ENCODE results near the gene TRHDE.

The TRHDE gene, protein sequence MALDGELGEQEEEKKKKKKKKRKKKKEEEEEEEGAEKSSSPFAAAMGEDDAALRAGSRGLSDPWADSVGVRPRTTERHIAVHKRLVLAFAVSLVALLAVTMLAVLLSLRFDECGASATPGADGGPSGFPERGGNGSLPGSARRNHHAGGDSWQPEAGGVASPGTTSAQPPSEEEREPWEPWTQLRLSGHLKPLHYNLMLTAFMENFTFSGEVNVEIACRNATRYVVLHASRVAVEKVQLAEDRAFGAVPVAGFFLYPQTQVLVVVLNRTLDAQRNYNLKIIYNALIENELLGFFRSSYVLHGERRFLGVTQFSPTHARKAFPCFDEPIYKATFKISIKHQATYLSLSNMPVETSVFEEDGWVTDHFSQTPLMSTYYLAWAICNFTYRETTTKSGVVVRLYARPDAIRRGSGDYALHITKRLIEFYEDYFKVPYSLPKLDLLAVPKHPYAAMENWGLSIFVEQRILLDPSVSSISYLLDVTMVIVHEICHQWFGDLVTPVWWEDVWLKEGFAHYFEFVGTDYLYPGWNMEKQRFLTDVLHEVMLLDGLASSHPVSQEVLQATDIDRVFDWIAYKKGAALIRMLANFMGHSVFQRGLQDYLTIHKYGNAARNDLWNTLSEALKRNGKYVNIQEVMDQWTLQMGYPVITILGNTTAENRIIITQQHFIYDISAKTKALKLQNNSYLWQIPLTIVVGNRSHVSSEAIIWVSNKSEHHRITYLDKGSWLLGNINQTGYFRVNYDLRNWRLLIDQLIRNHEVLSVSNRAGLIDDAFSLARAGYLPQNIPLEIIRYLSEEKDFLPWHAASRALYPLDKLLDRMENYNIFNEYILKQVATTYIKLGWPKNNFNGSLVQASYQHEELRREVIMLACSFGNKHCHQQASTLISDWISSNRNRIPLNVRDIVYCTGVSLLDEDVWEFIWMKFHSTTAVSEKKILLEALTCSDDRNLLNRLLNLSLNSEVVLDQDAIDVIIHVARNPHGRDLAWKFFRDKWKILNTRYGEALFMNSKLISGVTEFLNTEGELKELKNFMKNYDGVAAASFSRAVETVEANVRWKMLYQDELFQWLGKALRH

DNA sequence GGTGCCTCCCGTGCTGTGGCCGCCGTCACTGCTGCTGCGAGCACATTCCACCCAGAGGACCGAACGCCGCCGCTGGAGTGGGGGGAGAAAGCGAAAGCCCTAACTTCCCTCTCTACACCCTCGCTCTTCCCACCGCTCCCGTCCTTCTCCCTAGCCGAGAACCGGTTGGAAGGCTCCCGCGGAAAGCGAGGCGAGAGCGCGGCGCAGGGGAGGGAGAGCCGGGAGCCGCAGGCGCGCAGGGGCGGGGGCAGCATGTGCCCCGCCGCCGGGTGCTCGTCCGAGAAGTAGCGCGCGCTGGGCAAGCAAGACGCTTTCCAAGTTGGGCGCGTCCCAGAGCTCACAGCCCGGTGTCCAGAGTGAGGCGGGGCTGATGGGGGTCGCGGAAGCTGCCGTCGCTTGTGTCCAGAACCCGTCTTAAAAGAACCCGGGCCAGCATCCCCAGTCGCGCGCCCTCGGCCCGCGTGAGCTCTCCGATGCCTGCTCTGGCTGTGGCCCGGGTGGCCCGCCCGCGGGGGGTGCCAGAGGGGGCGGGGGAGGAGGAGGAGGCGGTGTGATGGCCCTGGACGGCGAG, at the start of gene TRHDE:
Gene TRHDE, plus strand, starts transcription at position 280 of the 571 bp plus-strand sequence. Its CDS starts 274 bp downstream, at position 554.
- no peak for DNase-seq (ENCODE audit: low spot score)

DNA sequence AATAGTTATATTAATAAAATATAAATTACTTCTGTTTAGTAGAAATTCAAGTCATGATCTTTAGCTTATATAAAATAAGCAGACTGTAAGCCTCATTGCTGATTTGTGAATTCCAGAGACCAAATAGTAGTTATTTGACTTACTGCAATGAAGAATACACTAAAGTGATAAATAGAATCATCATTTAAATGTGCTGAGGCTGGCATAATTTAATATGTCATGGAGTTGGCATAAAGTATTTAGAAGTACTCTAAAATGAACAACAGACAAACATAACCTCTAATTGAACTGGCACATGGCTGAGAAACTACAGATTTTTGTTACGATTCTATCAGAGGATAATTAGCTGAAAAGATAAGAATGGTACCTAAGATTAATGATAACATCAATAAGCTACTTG, 45.7 kb upstream of the TRHDE start:
- no peak for DNase-seq (ENCODE audit: low spot score)

DNA sequence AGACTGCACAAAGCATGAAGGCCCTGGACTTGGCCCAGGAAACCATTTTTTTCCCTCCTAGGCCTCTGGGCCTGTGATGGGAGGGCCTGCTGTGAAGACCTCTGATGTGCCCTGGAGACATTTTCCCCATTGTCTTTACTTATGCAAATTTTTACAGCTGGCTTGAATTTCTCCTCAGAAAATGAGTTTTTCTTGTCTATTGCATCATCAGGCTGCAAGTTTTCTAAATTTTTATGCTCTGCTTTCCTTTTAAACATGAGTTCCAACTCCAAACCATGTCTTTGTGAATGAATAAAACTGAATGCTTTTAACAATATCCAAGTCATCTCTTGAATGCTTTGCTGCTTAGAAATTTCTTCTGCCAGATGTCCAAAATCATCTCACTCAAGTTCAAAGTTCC, 43.7 kb upstream of the TRHDE start:
- DNase-seq (ENCODE audit: low spot score), result no peak

DNA sequence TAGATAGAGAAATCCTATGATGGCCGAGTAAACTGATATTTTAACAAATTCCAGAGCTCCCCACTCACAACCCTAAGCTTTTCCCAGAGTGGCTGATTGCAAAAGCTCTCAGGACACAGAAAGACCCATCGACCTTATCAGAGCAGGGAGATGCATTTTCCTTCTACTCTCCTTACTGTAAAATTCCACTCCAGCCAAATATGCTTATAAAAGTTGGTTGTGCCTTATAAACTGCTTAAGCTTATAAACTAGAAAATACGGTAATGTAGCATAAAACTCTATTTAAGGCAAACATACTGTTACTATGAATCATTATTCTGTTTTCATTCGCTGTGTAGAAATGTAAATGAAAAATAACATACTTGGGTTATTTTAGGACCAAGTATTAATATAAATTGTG, 41.6 kb upstream of the TRHDE start:
- no peak for DNase-seq (ENCODE audit: low spot score)

DNA sequence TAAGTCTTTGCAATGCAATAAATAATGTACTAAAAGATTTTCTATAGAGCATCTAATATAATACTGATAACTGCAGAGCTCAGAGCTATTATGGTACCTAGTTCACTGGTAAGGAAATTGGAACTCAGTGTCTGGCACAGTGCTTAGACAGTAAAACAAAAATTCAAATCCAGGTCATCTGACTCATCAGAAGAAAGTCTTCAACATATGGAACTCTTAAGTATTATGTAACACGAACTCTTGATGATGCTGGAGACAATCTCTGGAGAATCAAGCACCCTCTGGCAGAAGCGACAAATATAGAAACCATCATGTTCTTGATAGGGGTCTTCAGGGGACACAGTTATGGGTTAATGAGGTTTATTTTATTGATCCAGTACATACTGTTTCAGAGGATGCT, 37.3 kb upstream of the TRHDE start:
- DNase-seq (ENCODE audit: low spot score), result no peak

DNA sequence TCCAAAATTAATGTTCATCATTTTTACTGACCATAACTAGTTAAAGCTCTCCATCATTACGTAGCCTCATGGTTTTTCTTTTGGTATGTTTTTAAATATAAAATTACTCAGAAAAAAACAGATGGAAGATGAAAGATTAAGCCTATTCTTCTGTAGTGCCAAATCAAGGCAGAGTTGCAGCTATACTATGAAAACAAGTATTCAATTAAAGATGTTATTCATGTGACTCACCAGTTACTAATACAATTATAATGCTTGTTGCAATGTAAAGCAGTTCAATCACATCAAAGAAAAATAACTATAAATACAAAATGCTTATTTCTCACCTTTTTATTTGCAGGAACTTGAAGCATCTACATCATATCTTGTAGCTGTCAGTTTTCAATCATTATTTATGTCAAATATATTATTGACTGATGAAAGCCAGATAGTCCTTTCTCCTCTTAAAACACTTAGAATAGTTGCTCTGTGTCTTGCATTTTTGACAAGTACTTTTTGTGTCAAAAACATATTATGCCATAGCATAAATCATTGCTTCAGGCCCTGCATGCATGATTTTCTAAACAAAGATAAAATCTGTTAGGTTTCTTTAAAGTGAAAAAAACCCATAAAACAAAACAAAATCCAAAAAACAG, 36.0 kb upstream of the TRHDE start:
- DNase-seq (ENCODE audit: low spot score), result no peak

DNA sequence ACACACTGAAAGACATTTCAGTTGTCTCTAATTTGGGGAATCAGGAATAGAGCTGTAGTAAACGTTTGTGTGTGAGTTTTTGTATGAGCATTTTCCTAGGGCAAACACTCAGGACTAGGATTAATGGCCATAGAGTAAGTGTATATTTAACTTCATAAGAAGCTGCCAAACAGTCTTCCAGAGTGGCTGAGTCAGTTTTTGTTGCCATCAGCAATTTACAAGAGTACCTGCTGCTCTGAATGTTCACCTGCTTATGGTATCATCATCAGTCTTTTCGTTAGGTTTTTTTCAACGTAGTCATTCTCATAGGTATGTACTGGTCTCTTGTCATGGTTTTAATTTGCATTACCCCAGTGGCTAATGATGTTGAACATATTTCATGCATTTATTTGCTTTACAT, 30.6 kb upstream of the TRHDE start:
- no peak for DNase-seq (ENCODE audit: low spot score)

DNA sequence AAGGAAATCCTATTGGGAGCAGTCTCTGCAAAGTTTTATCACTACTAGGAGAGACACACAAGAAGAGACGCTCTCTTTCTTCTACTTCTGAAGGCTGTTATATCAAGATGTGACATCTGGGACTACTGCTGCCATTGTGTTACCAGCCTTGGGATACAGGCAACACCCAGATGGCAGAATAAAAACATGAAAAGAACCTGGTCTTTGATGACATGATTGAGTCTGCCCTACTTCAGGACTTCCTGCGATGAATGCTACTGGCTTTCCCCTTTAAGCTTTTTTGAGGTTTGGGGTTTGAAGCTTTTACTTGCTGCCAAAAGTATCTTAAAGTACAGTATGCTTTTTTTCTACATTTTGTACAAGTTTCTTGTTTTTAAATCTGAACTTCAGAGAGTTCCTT, 29.2 kb upstream of the TRHDE start:
- no peak for DNase-seq (ENCODE audit: low spot score)

DNA sequence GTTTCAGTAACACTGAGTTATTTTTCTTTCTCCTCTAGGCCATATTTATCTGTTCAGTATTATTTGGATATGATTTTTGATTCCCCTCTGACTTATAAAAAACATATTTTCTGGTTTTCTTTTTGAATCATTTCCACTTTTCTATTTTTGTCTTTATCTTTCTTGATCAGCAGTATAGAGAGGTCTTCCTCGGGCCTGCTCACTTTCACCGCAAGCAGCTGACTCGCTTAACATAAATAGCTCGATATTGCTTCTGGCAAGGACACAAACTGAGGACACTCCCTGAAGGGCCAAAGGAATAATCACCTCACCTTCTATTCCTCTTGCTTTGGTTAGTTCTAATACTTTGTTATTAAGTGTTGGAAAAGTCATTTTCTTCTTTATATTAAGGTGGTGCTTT, 25.8 kb upstream of the TRHDE start:
- DNase-seq (ENCODE audit: low spot score), result no peak

DNA sequence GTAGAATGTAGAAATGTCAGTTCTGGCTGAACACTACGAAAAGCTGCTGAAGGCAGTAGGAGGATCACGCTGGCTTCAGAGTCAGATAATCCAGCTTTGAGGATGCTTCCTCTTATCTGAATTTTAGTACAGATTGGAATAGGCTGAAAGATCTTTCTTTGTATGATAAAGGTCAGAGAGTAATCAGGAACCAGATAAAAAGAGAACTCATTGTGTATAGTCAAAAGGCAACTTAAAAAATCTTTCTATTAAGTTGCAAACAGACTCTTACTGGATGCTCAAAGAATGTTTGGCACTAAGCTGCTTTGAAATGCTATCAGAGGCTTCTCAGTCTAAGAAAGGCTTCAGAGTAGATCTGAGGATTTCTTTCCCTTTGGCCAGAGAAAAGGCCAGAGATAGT, 21.8 kb upstream of the TRHDE start:
- no peak for DNase-seq (ENCODE audit: low spot score)

DNA sequence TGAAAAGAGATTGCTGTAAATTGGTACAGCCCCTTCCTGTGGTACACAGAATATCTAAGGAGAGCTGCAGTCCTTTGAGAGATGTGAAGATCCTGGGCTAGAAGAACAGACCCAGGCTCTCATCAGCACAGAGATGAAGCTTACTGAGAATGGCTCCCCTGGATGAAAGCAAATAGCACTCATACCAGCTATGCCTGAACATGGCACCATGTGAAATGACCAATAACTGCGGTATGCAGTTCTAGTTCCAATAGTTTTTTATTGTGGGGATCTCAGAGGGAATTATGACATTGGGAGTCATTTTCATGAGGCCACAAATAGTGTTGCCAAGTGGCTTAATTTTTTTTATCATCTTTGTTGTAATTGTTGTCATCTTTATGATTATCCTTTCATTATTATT, 15.4 kb upstream of the TRHDE start:
- DNase-seq (ENCODE audit: low spot score), result no peak

DNA sequence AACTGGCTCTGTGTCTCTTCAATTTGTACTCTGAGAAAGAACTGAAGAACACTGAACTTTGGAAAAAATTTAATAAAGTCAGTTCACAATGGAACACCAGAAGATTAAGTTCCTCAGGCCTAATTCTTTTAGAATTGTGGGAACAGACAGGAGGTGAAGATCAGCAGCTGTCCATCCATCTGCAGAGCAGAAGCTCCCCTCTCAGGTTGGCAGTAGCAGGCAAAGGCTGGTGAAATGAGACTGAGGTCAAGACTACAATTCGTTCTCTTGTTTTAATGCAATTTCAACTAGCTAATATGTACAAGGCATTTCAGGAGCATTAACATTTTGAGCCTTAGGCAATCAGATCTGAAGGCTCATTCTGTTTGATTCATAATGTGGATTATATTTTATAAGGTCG, 10.3 kb upstream of the TRHDE start:
- DNase-seq (ENCODE audit: low spot score), result no peak

DNA sequence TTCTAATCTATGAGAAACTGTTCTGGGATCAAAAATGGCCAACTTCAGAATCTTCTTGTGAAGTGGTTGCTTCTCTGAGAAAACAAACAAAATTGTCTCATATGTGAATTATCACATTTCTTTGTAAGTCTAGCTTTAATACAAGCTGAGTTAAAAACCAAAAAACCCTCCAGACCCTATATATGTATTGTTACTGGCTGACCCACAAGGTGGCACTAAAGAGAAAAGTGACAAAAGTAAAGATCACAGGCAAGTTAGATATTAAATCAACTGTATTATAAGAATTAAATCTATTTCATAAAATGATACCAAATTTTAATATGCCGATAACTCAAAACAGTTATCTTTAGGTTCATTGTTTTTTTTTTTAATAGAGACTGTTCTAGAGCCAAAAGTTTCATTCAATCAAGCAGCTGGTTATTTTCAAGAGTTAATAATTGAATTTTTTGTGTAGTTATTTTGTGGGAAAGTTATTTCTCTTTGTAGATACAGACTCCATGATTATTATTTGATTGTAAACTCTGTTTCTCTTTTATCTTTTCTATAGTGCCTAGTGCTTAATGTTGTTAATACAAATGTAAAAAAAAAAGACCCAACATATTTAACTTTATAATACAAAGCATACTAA, 7.5 kb upstream of the TRHDE start:
- peak; percentile 54 for DNase-seq (ENCODE audit: low spot score)

DNA sequence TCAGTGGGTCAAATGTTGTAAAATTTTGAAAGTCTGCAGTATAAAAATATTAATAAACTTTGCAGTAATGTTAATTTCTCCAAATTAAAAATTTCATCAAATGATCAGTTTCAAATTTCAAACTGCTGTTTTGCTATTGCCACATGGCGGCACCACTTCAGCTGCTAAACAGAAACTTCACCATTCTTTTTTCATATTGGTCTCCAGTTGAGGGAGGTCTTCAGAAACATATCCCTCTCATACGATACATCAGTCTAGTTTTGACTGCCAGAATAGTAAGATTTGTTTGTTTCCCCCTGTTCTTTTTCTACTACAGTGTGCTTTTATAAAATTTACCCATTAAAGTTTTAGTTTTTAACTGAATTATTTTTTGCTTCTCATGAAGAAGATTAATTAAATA, 4.2 kb upstream of the TRHDE start:
- DNase-seq (ENCODE audit: low spot score), result peak; percentile 7

DNA sequence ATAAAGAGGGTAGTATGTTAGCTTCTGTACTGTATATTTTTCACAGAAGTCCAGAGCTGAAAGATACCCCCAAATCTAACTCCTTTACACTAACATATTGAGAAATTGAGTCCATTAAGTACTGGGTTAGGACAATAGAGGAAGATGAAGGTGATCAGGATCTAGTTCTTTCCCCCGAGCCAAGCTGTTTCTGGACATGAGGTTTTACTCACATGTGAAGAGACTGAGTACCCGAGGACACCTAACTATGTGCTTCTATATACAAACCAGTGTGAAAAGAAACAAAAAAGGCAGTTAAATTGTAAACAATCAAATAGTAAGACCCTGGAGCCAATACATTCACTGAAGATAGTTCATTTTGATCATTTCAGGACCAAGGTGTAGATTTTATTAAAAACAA, 3.8 kb upstream of the TRHDE start:
- no peak for DNase-seq (ENCODE audit: low spot score)

DNA sequence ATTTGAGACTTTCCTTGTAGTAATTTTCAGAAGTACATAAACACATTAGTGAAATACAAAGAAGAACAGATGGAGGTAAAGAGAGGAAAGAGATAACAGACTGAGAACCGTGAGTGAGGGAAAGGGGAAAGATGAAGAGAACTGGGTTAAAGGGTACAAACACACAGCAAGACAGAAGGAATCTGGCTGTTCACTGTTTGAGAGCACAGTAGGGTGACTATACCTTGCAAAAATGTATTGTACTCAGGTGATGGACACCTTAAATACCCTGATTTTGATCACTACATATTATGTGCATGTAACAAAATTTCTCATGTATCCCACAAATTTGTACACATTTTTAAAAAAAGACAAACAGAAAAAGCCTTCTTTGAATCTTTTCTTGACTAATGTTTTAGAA, 2.7 kb upstream of the TRHDE start:
- DNase-seq (ENCODE audit: low spot score), result no peak

DNA sequence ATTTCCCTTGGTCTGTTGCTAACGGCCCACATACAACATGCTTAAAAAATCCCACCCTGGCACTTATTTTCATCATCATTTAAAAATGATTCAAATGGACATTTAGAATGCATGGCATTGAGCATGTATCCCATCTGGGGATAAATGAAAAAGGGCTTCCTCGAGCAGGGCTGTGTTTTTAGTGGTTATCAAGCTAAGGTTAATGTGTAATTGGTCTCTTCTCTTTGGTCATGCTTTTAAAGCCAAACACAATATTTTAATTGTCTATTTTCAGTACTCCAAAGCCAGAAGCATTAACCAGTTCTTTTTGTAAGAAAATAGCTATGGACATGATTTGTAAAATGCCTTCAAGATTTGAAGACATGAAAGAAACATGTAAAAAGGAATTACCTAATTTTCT, 1.9 kb upstream of the TRHDE start:
- no peak for DNase-seq (ENCODE audit: low spot score)

DNA sequence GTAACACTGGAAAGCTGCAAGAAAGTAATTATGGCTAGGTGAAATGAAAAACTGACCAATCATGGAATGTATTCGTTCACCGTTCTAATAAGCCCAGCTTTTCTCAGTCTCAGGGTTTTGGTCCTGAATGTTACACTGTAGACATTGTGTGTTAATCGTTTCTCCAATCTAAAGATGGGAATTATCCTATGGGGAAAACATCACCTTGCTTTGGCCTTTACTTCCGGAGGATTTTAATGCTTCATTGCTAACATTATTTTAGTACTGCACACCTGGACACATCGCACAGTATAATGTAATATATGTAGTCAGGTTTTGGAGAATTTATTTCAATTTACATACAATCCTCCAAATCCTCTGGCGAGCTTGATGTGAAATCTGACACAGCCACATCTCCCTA, 1.2 kb upstream of the TRHDE start:
- DNase-seq (ENCODE audit: low spot score), result no peak

DNA sequence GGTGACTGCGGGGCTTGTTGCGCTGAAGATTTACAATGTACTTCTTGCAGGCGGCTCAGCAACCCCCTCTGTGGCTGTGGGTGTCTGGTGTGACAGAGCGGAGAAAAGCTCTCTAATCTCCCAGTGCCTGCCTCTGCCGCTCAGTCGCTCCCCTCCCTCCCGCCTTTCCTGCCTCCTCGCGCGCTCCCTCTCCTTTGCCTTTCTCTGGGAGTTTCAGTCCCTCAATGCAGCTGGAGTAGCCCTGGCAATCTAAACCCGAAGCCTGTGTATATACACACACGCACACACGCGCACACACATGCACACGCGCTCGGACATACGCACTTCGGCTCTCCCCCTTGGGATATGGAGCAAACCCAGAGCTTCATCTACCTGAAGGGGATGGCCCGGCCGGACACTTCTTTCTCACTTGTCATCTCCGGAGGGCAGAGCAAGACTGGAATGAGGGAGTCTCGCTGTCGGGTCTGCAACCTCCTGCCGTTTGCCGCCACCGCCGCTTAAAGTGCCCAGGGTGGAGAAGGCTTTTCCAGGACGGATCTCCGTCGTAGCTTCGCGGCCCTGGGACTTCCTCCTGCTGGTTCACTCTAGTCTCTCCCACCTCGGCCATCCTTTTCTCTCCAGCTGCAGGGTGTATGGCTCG, 599 bp upstream of the TRHDE start:
- no peak for DNase-seq (ENCODE audit: low spot score)

DNA sequence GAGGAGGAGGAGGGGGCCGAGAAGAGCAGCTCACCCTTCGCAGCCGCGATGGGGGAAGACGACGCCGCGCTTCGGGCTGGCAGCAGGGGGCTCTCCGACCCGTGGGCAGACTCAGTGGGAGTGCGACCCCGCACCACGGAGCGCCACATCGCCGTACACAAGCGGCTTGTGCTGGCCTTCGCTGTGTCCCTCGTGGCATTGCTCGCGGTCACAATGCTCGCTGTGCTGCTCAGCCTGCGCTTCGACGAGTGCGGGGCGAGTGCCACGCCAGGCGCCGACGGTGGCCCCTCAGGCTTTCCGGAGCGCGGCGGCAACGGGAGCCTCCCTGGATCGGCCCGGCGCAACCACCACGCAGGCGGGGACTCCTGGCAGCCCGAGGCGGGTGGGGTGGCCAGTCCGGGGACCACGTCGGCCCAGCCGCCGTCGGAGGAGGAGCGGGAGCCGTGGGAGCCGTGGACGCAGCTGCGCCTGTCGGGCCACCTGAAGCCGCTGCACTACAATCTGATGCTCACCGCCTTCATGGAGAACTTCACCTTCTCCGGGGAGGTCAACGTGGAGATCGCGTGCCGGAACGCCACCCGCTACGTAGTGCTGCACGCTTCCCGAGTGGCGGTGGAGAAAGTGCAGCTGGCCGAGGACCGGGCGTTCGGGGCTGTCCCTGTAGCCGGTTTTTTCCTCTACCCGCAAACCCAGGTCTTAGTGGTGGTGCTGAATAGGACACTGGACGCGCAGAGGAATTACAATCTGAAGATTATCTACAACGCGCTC, 745 bp downstream of the TRHDE start:
- DNase-seq (ENCODE audit: low spot score), result no peak

DNA sequence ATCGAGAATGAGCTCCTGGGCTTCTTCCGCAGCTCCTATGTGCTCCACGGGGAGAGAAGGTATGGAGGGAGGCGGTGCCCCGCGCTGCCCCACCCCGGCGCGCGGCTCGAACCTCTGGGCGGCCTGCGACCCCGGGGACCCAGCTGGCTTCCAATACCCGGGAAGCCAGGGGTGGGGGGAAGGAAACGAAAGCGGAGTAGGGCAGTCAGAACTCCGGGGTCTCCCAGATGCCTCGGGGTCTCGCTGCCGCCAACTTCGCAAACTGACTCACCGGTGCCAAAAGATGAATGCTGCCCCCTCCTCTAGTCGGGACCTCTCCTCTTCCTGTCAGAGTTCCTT, 1.3 kb downstream of the TRHDE start:
- DNase-seq (ENCODE audit: low spot score), result no peak

Data from RKO (cell line).